B cell (primary cell): Measurements from ENCODE around the gene HTRA2. TPM values are rescaled to one million over a fixed set of nuclear protein-coding genes. Genes with fewer than 3 reads are reported as not detected.

Experiments
- ATAC-seq: fragments of 200-7000 bp; cut with Tn5 transposase; one replicate; pipeline ENCODE4 v1.10.0; 2021; ENCODE audit warnings: low read depth, mild to moderate bottlenecking, moderate number of reproducible peaks, moderate library complexity
- CTCF ChIA-PET: fragments of 350-600 bp; sonication (Branson Sonifier 250); formaldehyde crosslinking; loops from one replicate; lab custom pipeline; 2021; ENCODE audit warnings: antibody characterized with exemption, inconsistent platforms; lab: Charles Lee
- POLR2A ChIA-PET: fragments of 350-600 bp; sonication (Branson Sonifier 250); formaldehyde crosslinking; loops from one replicate; lab custom pipeline; 2021; ENCODE audit warnings: antibody characterized with exemption; lab: Charles Lee
- DNase-seq: peaks from one replicate; pipeline ENCODE4 v3.0.0; 2013
- H2AFZ ChIP-seq: 2 replicates; pipeline ENCODE4 v1.6.1; 2012; ENCODE audit warnings: mild to moderate bottlenecking, low read depth, low read length; ENCODE audit not compliant: insufficient read depth, poor library complexity, severe bottlenecking
- H3K27ac ChIP-seq, 2 donors: 1 replicate in 1 of 2; 2 replicates in 1 of 2; pipeline ENCODE4 v1.5.1; 2012 to 2013; ENCODE audit warnings: low read length in 2 of 2, mild to moderate bottlenecking in 2 of 2, moderate library complexity in 1 of 2
- H3K27me3 ChIP-seq, 4 experiments: fragments of 200-600 bp in 1 of 4; sonication (generic) in 1 of 4; replicated peaks in 1 of 4; 1 replicate in 2 of 4; 2 replicates in 2 of 4; pipeline versions ENCODE4 v1.6.1 to v1.7.0; 2013 to 2016; ENCODE audit warnings: low read length in 3 of 4, mild to moderate bottlenecking in 2 of 4, mixed read lengths in 1 of 4, moderate library complexity in 1 of 4; ENCODE audit not compliant: insufficient read depth in 4 of 4, control insufficient read depth in 3 of 4; ENCODE audit errors: control extremely low read depth in 1 of 4
- H3K36me3 ChIP-seq, 2 experiments: replicated peaks in 1 of 2; 1 replicate in 1 of 2; 2 replicates in 1 of 2; pipeline versions ENCODE4 v1.6.1 to v1.7.1; 2013; ENCODE audit warnings: low read length in 1 of 2; ENCODE audit not compliant: insufficient read depth in 2 of 2, control insufficient read depth in 1 of 2; ENCODE audit errors: control extremely low read depth in 1 of 2, extremely low read depth in 1 of 2
- H3K4me1 ChIP-seq, 2 donors: fragments of 200-600 bp in 1 of 2; sonication (generic) in 1 of 2; 1 replicate in 1 of 2; 2 replicates in 1 of 2; pipeline versions ENCODE4 v1.5.1 to v1.6.1; 2013 to 2017; ENCODE audit warnings: low read length in 2 of 2; ENCODE audit not compliant: control insufficient read depth in 2 of 2, insufficient read depth in 2 of 2
- H3K4me2 ChIP-seq: replicated peaks from 2 replicates; pipeline ENCODE3; 2012; ENCODE audit warnings: mild to moderate bottlenecking, low read depth, low read length; ENCODE audit not compliant: poor library complexity, severe bottlenecking
- H3K4me3 ChIP-seq, 5 experiments: fragments of 200-600 bp in 1 of 5; sonication (generic) in 1 of 5; 1 replicate in 3 of 5; 2 replicates in 2 of 5; pipeline versions ENCODE4 v1.5.1 to v1.7.0; 2011 to 2016; ENCODE audit warnings: low read length in 4 of 5, mild to moderate bottlenecking in 4 of 5, low read depth in 2 of 5, control low read depth in 1 of 5, moderate library complexity in 1 of 5; ENCODE audit not compliant: insufficient read depth in 1 of 5; ENCODE audit errors: control extremely low read depth in 1 of 5, extremely low read depth in 1 of 5
- H3K79me2 ChIP-seq: fragments of 200-600 bp; sonication (generic); one replicate; pipeline ENCODE4 v1.6.0; 2016; ENCODE audit warnings: low read length; ENCODE audit not compliant: control insufficient read depth, insufficient read depth
- H3K9ac ChIP-seq: fragments of 200-600 bp; sonication (generic); 2 replicates; pipeline ENCODE4 v1.6.1; 2017; ENCODE audit warnings: mild to moderate bottlenecking, low read length, moderate library complexity
- H3K9me3 ChIP-seq, 3 donors: one replicate each; pipeline versions ENCODE4 v1.6.1 to v1.7.1; 2013; ENCODE audit warnings: low read length in 2 of 3; ENCODE audit not compliant: control insufficient read depth in 2 of 3, insufficient read depth in 1 of 3; ENCODE audit errors: control extremely low read depth in 1 of 3
- H4K20me1 ChIP-seq: 2 replicates; pipeline ENCODE4 v1.6.0; 2012; ENCODE audit warnings: mild to moderate bottlenecking, low read length; ENCODE audit not compliant: insufficient read depth, control insufficient read depth, poor library complexity, severe bottlenecking
- H3K27ac Mint-ChIP-seq: one replicate; pipeline ENCODE4 v1.8.0; 2021; ENCODE audit warnings: mixed read lengths
- H3K27me3 Mint-ChIP-seq: one replicate; pipeline ENCODE4 v1.8.0; 2021; ENCODE audit warnings: mixed read lengths
- H3K4me1 Mint-ChIP-seq: one replicate; pipeline ENCODE4 v1.8.0; 2021; ENCODE audit warnings: mixed read lengths
- H3K4me3 Mint-ChIP-seq: one replicate; pipeline ENCODE4 v1.8.0; 2021; ENCODE audit warnings: mixed read lengths
- H3K9me3 Mint-ChIP-seq: one replicate; pipeline ENCODE4 v1.8.0; 2022; ENCODE audit warnings: mixed read lengths; ENCODE audit not compliant: insufficient read depth
- CTCF ChIP-seq: fragments of 200-600 bp; IDR thresholded peaks from one replicate; pipeline ENCODE4 v1.8.0; 2022; ENCODE audit warnings: antibody characterized with exemption, mild to moderate bottlenecking
- EZH2 ChIP-seq: IDR thresholded peaks from 2 replicates; pipeline ENCODE4 v1.6.1; 2012; ENCODE audit warnings: borderline replicate concordance, low read depth, mild to moderate bottlenecking, moderate library complexity, low read length; ENCODE audit not compliant: insufficient read depth, poor library complexity, severe bottlenecking
- WGBS: methylation state at CpG from one replicate; pipeline ENCODE4 v1.1.5; 2013; ENCODE audit warnings: missing lambda C conversion rate; ENCODE audit not compliant: insufficient coverage; 5-methylcytosine and 5-hydroxymethylcytosine counted together
- intact Hi-C: fragments of 100-400 bp; cut with micrococcal nuclease; formaldehyde crosslinking; loops from one replicate; pipeline ENCODE4 v1.10.0; 2022
- polyA plus RNA-seq: library from polyadenylated mRNA; depleted of rRNA; stranded (reverse); fragments of >200 nt; gene quantifications from 2 replicates; pipeline ENCODE4 v1.2.3, GENCODE V29; 2012
- total RNA-seq, 2 donors: library from RNA; stranded (reverse); fragments of 120-200 nt in 1 of 2; gene quantifications; 1 replicate in 1 of 2; 2 replicates in 1 of 2; pipeline versions ENCODE4 v1.2.3 to v1.2.4, GENCODE V29; 2013 to 2022

HTRA2 gene
- total and polyA plus RNA-seq, 2 donors (not counting 1 experiment from before 2014, with no cell fraction given): 52.8 to 111 TPM

- Histone ChIP-seq H3K27ac (no peak overlapping the region), H3K4me3 (no peak overlapping the region), H4K20me1 (peaks cover 15% of the 10 kb centered on the region), H3K9ac (no peak overlapping the region), H3K4me2 (no peak overlapping the region), H3K9me3 (no peaks in the 10 kb centered on the region), H2AFZ (no peak overlapping the region), H3K79me2 (peaks cover 11% of the 10 kb centered on the region), H3K4me1 (peaks cover 7 to 17% of the 10 kb centered on the region in 2 donors), H3K27me3 (no peaks in the 10 kb centered on the region), H3K36me3 (peaks cover 0 to 15% of the 10 kb centered on the region in 2 experiments)
- TF ChIP-seq EZH2 (no peak), CTCF (no peak)
- H3K9me3 Mint-ChIP-seq: no peaks in the 10 kb centered on the region
- ChIA-PET CTCF (interaction anchor here (0.7 to 1.5 kb wide), 4 partner anchors 9 to 29 kb away, joined by 3 read pairs; no protein-coding TSS in a partner anchor), POLR2A (no interaction called here)
- 82% methylated on average over 6 of the region's 7 CpGs for WGBS
- DNase-seq (no peak), ATAC-seq (no peak)
- intact Hi-C loops: loop anchor here (10.0 kb wide), 1 partner anchor 164 kb away; no protein-coding TSS in a partner anchor
- no peak overlapping the region for H3K4me3 Mint-ChIP-seq
- H3K27me3 Mint-ChIP-seq: no peaks in the 10 kb centered on the region
- peaks cover 11% of the 10 kb centered on the region for H3K4me1 Mint-ChIP-seq
- H3K27ac Mint-ChIP-seq: no peak overlapping the region
These were observed 28.8 kb downstream of the HTRA2 start for GRCh38 chr2:74558284-74559230.

- Histone ChIP-seq H3K79me2 (no peaks in the 10 kb centered on the region), H3K27ac (no peak overlapping the region), H3K4me2 (no peak overlapping the region), H2AFZ (no peak overlapping the region), H3K4me1 (peaks cover 3 to 11% of the 10 kb centered on the region in 2 donors), H3K4me3 (no peak overlapping the region), H3K9me3 (no peaks in the 10 kb centered on the region), H4K20me1 (peaks cover 15% of the 10 kb centered on the region), H3K36me3 (peaks cover 0 to 15% of the 10 kb centered on the region in 2 experiments), H3K27me3 (no peaks in the 10 kb centered on the region), H3K9ac (no peak overlapping the region)
- Mint-ChIP-seq H3K4me1 (peaks cover 9% of the 10 kb centered on the region), H3K27me3 (no peaks in the 10 kb centered on the region), H3K4me3 (no peak overlapping the region), H3K9me3 (no peaks in the 10 kb centered on the region), H3K27ac (no peak overlapping the region)
- ChIA-PET POLR2A (interaction anchor here (0.7 kb wide), 2 partner anchors 52 to 663 kb away, joined by 3 to 5 read pairs; partner anchors contain the start of gene PCGF1), CTCF (no interaction called here)
- no peak for DNase-seq
- TF ChIP-seq CTCF (no peak), EZH2 (no peak)
- WGBS: 98% methylated on average over 4 of the region's 5 CpGs
- intact Hi-C loops: loop anchor here (10.0 kb wide), 1 partner anchor 165 kb away; no protein-coding TSS in a partner anchor
- ATAC-seq: no peak
These were observed 30.2 kb downstream of the HTRA2 start for GRCh38 chr2:74559912-74560311.
